ENCODE data around the gene SMAP1. TPM values are rescaled to one million over a fixed set of nuclear protein-coding genes. Genes with fewer than 3 reads are reported as not detected.

The SMAP1 gene
- polyA plus RNA-seq, 1 experiment = 23.3 TPM

GRCh38 chr6:70834520-70834919 lies 166.8 kb downstream of the SMAP1 start:
- CTCF ChIA-PET = no interaction called here
- DNase-seq (ENCODE audit: low read depth) = peak; percentile 19
- no peaks in the 10 kb centered on the region for H3K27me3 ChIP-seq (ENCODE audit: control insufficient read depth, insufficient read depth, low read length)
- POLR2A ChIA-PET = no interaction called here
- no peak for TF ChIP-seq CTCF (IDR thresholded peaks at IDR 0.05; ENCODE audit: insufficient read depth, low read depth, low read length)
- H3K4me3 ChIP-seq (ENCODE audit: low read depth, low read length) = no peak overlapping the region
- no peaks in the 10 kb centered on the region; the same call in 1 of the 2 replicates for H3K36me3 ChIP-seq (ENCODE audit: control insufficient read depth, insufficient read depth, low read length)

- CTCF ChIA-PET = interaction anchor here (1.2 kb wide), 1 partner anchor 45 kb away, joined by 3 read pairs; no protein-coding TSS in a partner anchor
- POLR2A ChIA-PET = no interaction called here
- no peak for TF ChIP-seq CTCF (IDR thresholded peaks at IDR 0.05; ENCODE audit: insufficient read depth, low read depth, low read length)
- Histone ChIP-seq H3K4me3 (ENCODE audit: low read depth, low read length) (no peak overlapping the region), H3K27me3 (ENCODE audit: control insufficient read depth, insufficient read depth, low read length) (no peaks in the 10 kb centered on the region), H3K36me3 (ENCODE audit: control insufficient read depth, insufficient read depth, low read length) (no peaks in the 10 kb centered on the region; the same call in 1 of the 2 replicates)
- no peak for DNase-seq (ENCODE audit: low read depth)
Observed at GRCh38 chr6:70838907-70839285, 171.2 kb downstream of the SMAP1 start.

GRCh38 chr6:70839286-70840266 lies 171.9 kb downstream of the SMAP1 start:
- ChIA-PET POLR2A (no interaction called here), CTCF (interaction anchor here (1.2 kb wide), 2 partner anchors 44 to 470 kb away, joined by 3 read pairs; no protein-coding TSS in a partner anchor)
- H3K36me3 ChIP-seq (ENCODE audit: control insufficient read depth, insufficient read depth, low read length) = no peaks in the 10 kb centered on the region; the same call in 1 of the 2 replicates
- no peak for TF ChIP-seq CTCF (IDR thresholded peaks at IDR 0.05; ENCODE audit: insufficient read depth, low read depth, low read length)
- H3K4me3 ChIP-seq (ENCODE audit: low read depth, low read length) = no peak overlapping the region
- no peak for DNase-seq (ENCODE audit: low read depth)
- no peaks in the 10 kb centered on the region for H3K27me3 ChIP-seq (ENCODE audit: control insufficient read depth, insufficient read depth, low read length)

- no peaks in the 10 kb centered on the region for H3K27me3 ChIP-seq (ENCODE audit: control insufficient read depth, insufficient read depth, low read length)
- ChIA-PET CTCF (no interaction called here), POLR2A (no interaction called here)
- H3K4me3 ChIP-seq (ENCODE audit: low read depth, low read length) = no peak overlapping the region
- H3K36me3 ChIP-seq (ENCODE audit: control insufficient read depth, insufficient read depth, low read length) = no peaks in the 10 kb centered on the region; the same call in 1 of the 2 replicates
- DNase-seq (ENCODE audit: low read depth) = no peak
- no peak for TF ChIP-seq CTCF (IDR thresholded peaks at IDR 0.05; ENCODE audit: insufficient read depth, low read depth, low read length)
Observed at GRCh38 chr6:70841112-70841511, 173.4 kb downstream of the SMAP1 start.

- no peak overlapping the region for H3K4me3 ChIP-seq (ENCODE audit: low read depth, low read length)
- DNase-seq (ENCODE audit: low read depth) = no peak
- H3K27me3 ChIP-seq (ENCODE audit: control insufficient read depth, insufficient read depth, low read length) = no peaks in the 10 kb centered on the region
- POLR2A ChIA-PET = no interaction called here
- CTCF ChIA-PET = interaction anchor here (1.3 kb wide), 1 partner anchor 155 kb away, joined by 3 read pairs; no protein-coding TSS in a partner anchor
- H3K36me3 ChIP-seq (ENCODE audit: control insufficient read depth, insufficient read depth, low read length) = no peaks in the 10 kb centered on the region; the same call in 1 of the 2 replicates
- TF ChIP-seq CTCF (IDR thresholded peaks at IDR 0.05; ENCODE audit: insufficient read depth, low read depth, low read length) = no peak
Observed at GRCh38 chr6:70842541-70842940, 174.9 kb downstream of the SMAP1 start.

Measured in BJ (cell line).